GM12878 (cell line): ENCODE measurements around the gene CPNE5. TPM values are rescaled to one million over a fixed set of nuclear protein-coding genes. Genes with fewer than 3 reads are reported as not detected.

Experiments used
- ATAC-seq: fragments of 200-7000 bp; cut with Tn5 transposase; 3 replicates; pipeline ENCODE4 v1.9.1; 2020; ENCODE audit warnings: mild to moderate bottlenecking, moderate library complexity
- BruUV-seq: library from RNA; stranded (reverse); fragments of 400-500 nt; replicated peaks from 2 replicates; lab custom pipeline; 2021; lab: Mats Ljungman, UMichigan
- CTCF ChIA-PET: fragments of 300-600 bp; sonication (Branson Sonifier 250); formaldehyde crosslinking; extraction: SDS; loops from one replicate; lab custom pipeline; 2021; ENCODE audit warnings: inconsistent platforms; lab: Yijun Ruan, JAX
- POLR2A ChIA-PET: fragments of 350-600 bp; formaldehyde crosslinking; extraction: SDS; loops from one replicate; lab custom pipeline; 2021; ENCODE audit warnings: inconsistent platforms; lab: Charles Lee
- RAD21 ChIA-PET: fragments of 300-600 bp; sonication (Branson Sonifier 250); formaldehyde crosslinking; loops from one replicate; lab custom pipeline; 2023; ENCODE audit warnings: antibody characterized with exemption; ENCODE audit not compliant: unreplicated experiment; lab: Charles Lee
- SMC1A ChIA-PET: fragments of 300-600 bp; sonication (Branson Sonifier 250); formaldehyde crosslinking; loops from one replicate; lab custom pipeline; 2023; ENCODE audit not compliant: unreplicated experiment, uncharacterized antibody; lab: Charles Lee
- DNase-seq: peaks from one replicate; pipeline ENCODE4 v3.0.0-alpha.2; 2011; ENCODE audit warnings: low read depth, low spot score
- FAIRE-seq: peaks from 3 replicates; lab custom pipeline; 2011; peaks lifted over from hg19 to GRCh38; lab: Jason Lieb, UNC
- H2AFZ ChIP-seq: 2 replicates; pipeline ENCODE4 v1.6.0; 2011; ENCODE audit warnings: low read depth, low read length, control low read depth; ENCODE audit not compliant: control insufficient read depth
- H3K27ac ChIP-seq: 2 replicates; pipeline ENCODE4 v1.5.1; 2011; ENCODE audit warnings: control low read depth; ENCODE audit not compliant: control insufficient read depth, insufficient read depth
- H3K27me3 ChIP-seq, 2 experiments: replicated peaks in 1 of 2; 2 replicates each; pipeline versions ENCODE4 v1.6.0 to v1.6.1; 2011; ENCODE audit warnings: low read length in 1 of 2; ENCODE audit not compliant: control insufficient read depth in 2 of 2, insufficient read depth in 2 of 2
- H3K36me3 ChIP-seq, 2 experiments: 2 replicates each; pipeline ENCODE4 v1.5.1; 2011; ENCODE audit warnings: low read length in 1 of 2; ENCODE audit not compliant: control insufficient read depth in 2 of 2, insufficient read depth in 2 of 2
- H3K4me1 ChIP-seq: 2 replicates; pipeline ENCODE4 v1.6.1; 2011; ENCODE audit warnings: mild to moderate bottlenecking, low read length, moderate library complexity, mixed read lengths; ENCODE audit not compliant: control insufficient read depth, insufficient read depth
- H3K4me2 ChIP-seq: 2 replicates; pipeline ENCODE4 v1.6.0; 2011; ENCODE audit warnings: control low read depth; ENCODE audit not compliant: control insufficient read depth, insufficient read depth
- H3K4me3 ChIP-seq: fragments of 200-600 bp; sonication (generic); 2 replicates; pipeline ENCODE4 v1.5.1; 2016
- H3K79me2 ChIP-seq: 2 replicates; pipeline ENCODE4 v1.6.0; 2011; ENCODE audit warnings: low read length; ENCODE audit not compliant: control insufficient read depth, insufficient read depth
- H3K9ac ChIP-seq: 2 replicates; pipeline ENCODE4 v1.8.0; 2011; ENCODE audit warnings: low read length, control low read depth, mixed read lengths; ENCODE audit not compliant: control insufficient read depth, insufficient read depth
- H3K9me3 ChIP-seq: replicated peaks from 3 replicates; pipeline ENCODE4 v1.5.1; 2011; ENCODE audit warnings: mild to moderate bottlenecking, low read length; ENCODE audit not compliant: control insufficient read depth, insufficient read depth
- H4K20me1 ChIP-seq: 2 replicates; pipeline ENCODE4 v1.6.0; 2011; ENCODE audit not compliant: control insufficient read depth, insufficient read depth
- ATF3 ChIP-seq: IDR thresholded peaks from 2 replicates; pipeline ENCODE4 v1.6.1; 2011; ENCODE audit warnings: low read depth, mild to moderate bottlenecking, low read length, moderate library complexity, borderline replicate concordance; ENCODE audit errors: extremely low read depth
- CBX5 ChIP-seq: sonication (generic); IDR thresholded peaks from 2 replicates; pipeline ENCODE4 v1.6.1; 2016; ENCODE audit warnings: low read depth, moderate library complexity, mild to moderate bottlenecking, inconsistent platforms
- E2F8 ChIP-seq: fragments of 450-650 bp; IDR thresholded peaks from 2 replicates; pipeline ENCODE4 v1.6.1; 2018; ENCODE audit warnings: mild to moderate bottlenecking, low read depth, moderate library complexity; ENCODE audit not compliant: partially characterized antibody
- IRF4 ChIP-seq: IDR thresholded peaks from 2 replicates; pipeline ENCODE4 v1.6.1; 2011; ENCODE audit warnings: low read depth, low read length
- KLF5 ChIP-seq: fragments of 450-650 bp; IDR thresholded peaks from 2 replicates; pipeline ENCODE4 v1.6.1; 2014; ENCODE audit warnings: mild to moderate bottlenecking; ENCODE audit not compliant: partially characterized antibody
- MTA2 ChIP-seq: fragments of 450-650 bp; IDR thresholded peaks from 2 replicates; pipeline ENCODE4 v1.6.1; 2016; ENCODE audit warnings: low read depth, mild to moderate bottlenecking, moderate library complexity
- MTA3 ChIP-seq: IDR thresholded peaks from 2 replicates; pipeline ENCODE4 v1.6.1; 2012; ENCODE audit warnings: low read length, inconsistent platforms, borderline replicate concordance
- NR2C2 ChIP-seq: IDR thresholded peaks from 2 replicates; pipeline ENCODE4 v1.6.1; 2011; ENCODE audit warnings: borderline replicate concordance, low read depth; ENCODE audit not compliant: control insufficient read depth, insufficient read length
- PBX3 ChIP-seq: IDR thresholded peaks from 2 replicates; pipeline ENCODE4 v1.6.1; 2011; ENCODE audit warnings: mild to moderate bottlenecking, low read depth, low read length, moderate library complexity; ENCODE audit not compliant: insufficient replicate concordance
- PML ChIP-seq: IDR thresholded peaks from 2 replicates; pipeline ENCODE4 v1.6.1; 2012; ENCODE audit warnings: low read length, inconsistent platforms
- POLR2A ChIP-seq: IDR thresholded peaks from 2 replicates; pipeline ENCODE4 v1.6.1; 2011; ENCODE audit warnings: low read depth, mild to moderate bottlenecking, low read length
- RAD21 ChIP-seq: IDR thresholded peaks from 2 replicates; pipeline ENCODE4 v1.6.1; 2011; ENCODE audit warnings: mild to moderate bottlenecking, low read depth, low read length, moderate library complexity; ENCODE audit not compliant: insufficient read depth
- RB1 ChIP-seq: fragments of 450-650 bp; formaldehyde crosslinking; IDR thresholded peaks from 2 replicates; pipeline ENCODE4 v1.6.1; 2017; ENCODE audit warnings: mild to moderate bottlenecking, borderline replicate concordance
- RFX5 ChIP-seq: IDR thresholded peaks from 2 replicates; pipeline ENCODE4 v1.6.1; 2011; ENCODE audit warnings: low read depth, low read length, improper control_type of control experiment
- SP1 ChIP-seq: IDR thresholded peaks from one replicate; pipeline ENCODE4 v1.6.1; 2011; ENCODE audit warnings: low read depth, low read length
- TARDBP ChIP-seq: IDR thresholded peaks from 2 replicates; pipeline ENCODE4 v1.6.1; 2016; ENCODE audit warnings: borderline replicate concordance
- ZBTB4 ChIP-seq: fragments of 450-650 bp; formaldehyde crosslinking; IDR thresholded peaks from 2 replicates; pipeline ENCODE4 v1.4.0; 2022; ENCODE audit warnings: mild to moderate bottlenecking, moderate library complexity
- ZNF622 ChIP-seq: fragments of 450-650 bp; IDR thresholded peaks from 2 replicates; pipeline ENCODE4 v1.6.1; 2017; ENCODE audit warnings: mild to moderate bottlenecking, inconsistent platforms
- WGBS: methylation state at CpG from one replicate; pipeline ENCODE4 v1.1.6; 2016; ENCODE audit warnings: low lambda C conversion rate; ENCODE audit not compliant: insufficient replicate concordance, insufficient coverage; ENCODE audit errors: missing lambda C conversion rate; 5-methylcytosine and 5-hydroxymethylcytosine counted together
- in situ Hi-C: fragments of 300-500 bp; cut with MboI; formaldehyde crosslinking; loops from 9 replicates; pipeline ENCODE4 v1.14.3; 2018; ENCODE audit warnings: mixed read lengths
- intact Hi-C: fragments of 100-400 bp; cut with micrococcal nuclease; formaldehyde crosslinking; loops from one replicate; pipeline ENCODE4 v1.14.2; 2022; ENCODE audit not compliant: unreplicated experiment
- polyA plus RNA-seq, 11 experiments: library from polyadenylated mRNA; depleted of rRNA in 4 of 11; unstranded in 6 of 11; stranded (reverse) in 5 of 11; fragments of >200 nt; fragmentation: Nextera tagmentation in 4 of 11; fragmentation: Illumina TruSeq in 1 of 11; extraction: Ambion mirVana in 4 of 11; extraction: Trizol in 1 of 11; gene quantifications; 1 replicate in 1 of 11; 2 replicates in 10 of 11; pipeline versions ENCODE4 v1.2.1 to v1.2.3, GENCODE V29; 2011 to 2016; ENCODE audit warnings: inconsistent platforms in 2 of 11, missing spikeins in 2 of 11, low read depth in 1 of 11
- total RNA-seq, 4 experiments: library from RNA; depleted of rRNA in 3 of 4; stranded (reverse); fragments of >200 nt in 3 of 4; fragmentation: Illumina TruSeq in 1 of 4; extraction: Trizol in 1 of 4; gene quantifications; 2 replicates each; pipeline versions ENCODE4 v1.2.1 to v1.2.3, GENCODE V29; 2013 to 2021

CPNE5 gene
- total and polyA plus RNA-seq, 10 of the 15 experiments (the other 5 are each of a cell fraction or from before 2014, with no cell fraction given): 2.4 to 39.1 (median 18.2) TPM

GRCh38 chr6:36744304-36744673, 95.0 kb downstream of the CPNE5 start:
- TF ChIP-seq RAD21 (no peak), E2F8 (no peak), ZNF622 (no peak), RB1 (no peak), NR2C2 (no peak), RFX5 (no peak), SP1 (no peak), KLF5 (no peak), MTA3 (no peak), ATF3 (no peak), IRF4 (no peak), CBX5 (no peak), POLR2A (no peak), ZBTB4 (CRISPR knock-in tag) (no peak), PML (no peak), MTA2 (no peak), PBX3 (no peak), TARDBP (no peak)
- no peaks in the 10 kb centered on the region; the same call in 1 of the 3 replicates for H3K9me3 ChIP-seq
- H3K4me3 ChIP-seq: no peak overlapping the region
- H3K4me2 ChIP-seq: no peak overlapping the region
- DNase-seq (no peak), ATAC-seq (no peak), FAIRE-seq (no peak)
- CTCF ChIA-PET: interaction anchor here (1.1 kb wide), 1 partner anchor 39 kb away, joined by 3 read pairs; no protein-coding TSS in a partner anchor
- RAD21 ChIA-PET: no interaction called here
- BruUV-seq: no TSS peak
- in situ Hi-C loops: no loop called here
- no peaks in the 10 kb centered on the region; the same call in 1 of the 2 replicates for H3K4me1 ChIP-seq
- 31% methylated on average over 1 of the region's 2 CpGs for WGBS
- H3K27me3 ChIP-seq: no peaks in the 10 kb centered on the region
- POLR2A ChIA-PET: interaction anchor here (0.8 kb wide), 1 partner anchor 38 kb away, joined by 3 read pairs; no protein-coding TSS in a partner anchor
- H3K27ac ChIP-seq: no peak overlapping the region
- no peaks in the 10 kb centered on the region for H4K20me1 ChIP-seq
- intact Hi-C loops: no loop called here
- H2AFZ ChIP-seq: no peak overlapping the region
- H3K9ac ChIP-seq: no peak overlapping the region
- no peaks in the 10 kb centered on the region; a peak in 1 of 4 replicates for H3K36me3 ChIP-seq
- no peaks in the 10 kb centered on the region for H3K79me2 ChIP-seq
- SMC1A ChIA-PET: interaction anchor here (1.5 kb wide), 1 partner anchor 9 kb away, joined by 4 read pairs; no protein-coding TSS in a partner anchor
